ENCODE results near the gene C11orf68.
"Not testable (repeated sequence)": the region's sequence is repeated elsewhere in the genome, so short reads cannot be mapped to it uniquely, and the experiment has no call there.

The C11orf68 gene

GRCh38 chr11:65896034-65896999 lies 22.5 kb downstream of the C11orf68 start:
- TF ChIP-seq CTCF (IDR thresholded peaks at IDR 0.05; ENCODE audit: low read depth, low read length, missing control alignments) = no peak
- DNase-seq (ENCODE audit: low read depth) = no peak
- H3K4me3 ChIP-seq (ENCODE audit: low read depth, low read length) = no peak overlapping the region

- DNase-seq (ENCODE audit: low read depth) = no peak
- no peak overlapping the region for H3K4me3 ChIP-seq (ENCODE audit: low read depth, low read length)
- TF ChIP-seq CTCF (IDR thresholded peaks at IDR 0.05; ENCODE audit: low read depth, low read length, missing control alignments) = no peak
Observed at GRCh38 chr11:65895482-65895981, 23.3 kb downstream of the C11orf68 start.

GRCh38 chr11:65894034-65894591 lies 24.7 kb downstream of the C11orf68 start:
- TF ChIP-seq CTCF (IDR thresholded peaks at IDR 0.05; ENCODE audit: low read depth, low read length, missing control alignments) = no peak
- DNase-seq (ENCODE audit: low read depth) = no peak
- H3K4me3 ChIP-seq (ENCODE audit: low read depth, low read length) = peak overlapping the region; percentile 59

- DNase-seq (ENCODE audit: low read depth) = no peak
- no peak for TF ChIP-seq CTCF (IDR thresholded peaks at IDR 0.05; ENCODE audit: low read depth, low read length, missing control alignments)
- peak overlapping the region; percentile 86 for H3K4me3 ChIP-seq (ENCODE audit: low read depth, low read length)
Observed at GRCh38 chr11:65892661-65893317, 26.1 kb downstream of the C11orf68 start.

GRCh38 chr11:65892137-65892540 lies 26.7 kb downstream of the C11orf68 start:
- H3K4me3 ChIP-seq (ENCODE audit: low read depth, low read length) = peak overlapping the region; percentile 86
- not testable (repeated sequence) for DNase-seq (ENCODE audit: low read depth)

- H3K4me3 ChIP-seq (ENCODE audit: low read depth, low read length) = peak overlapping the region; percentile 86
- TF ChIP-seq CTCF (IDR thresholded peaks at IDR 0.05; ENCODE audit: low read depth, low read length, missing control alignments) = peak; percentile 57
- no peak for DNase-seq (ENCODE audit: low read depth)
Observed at GRCh38 chr11:65891219-65892136, 27.4 kb downstream of the C11orf68 start.
